Measurements from ENCODE around the gene JARID2.
A peak's percentile ranks its signal among the peaks of the same experiment; 100 is the strongest.

The JARID2 gene

DNA sequence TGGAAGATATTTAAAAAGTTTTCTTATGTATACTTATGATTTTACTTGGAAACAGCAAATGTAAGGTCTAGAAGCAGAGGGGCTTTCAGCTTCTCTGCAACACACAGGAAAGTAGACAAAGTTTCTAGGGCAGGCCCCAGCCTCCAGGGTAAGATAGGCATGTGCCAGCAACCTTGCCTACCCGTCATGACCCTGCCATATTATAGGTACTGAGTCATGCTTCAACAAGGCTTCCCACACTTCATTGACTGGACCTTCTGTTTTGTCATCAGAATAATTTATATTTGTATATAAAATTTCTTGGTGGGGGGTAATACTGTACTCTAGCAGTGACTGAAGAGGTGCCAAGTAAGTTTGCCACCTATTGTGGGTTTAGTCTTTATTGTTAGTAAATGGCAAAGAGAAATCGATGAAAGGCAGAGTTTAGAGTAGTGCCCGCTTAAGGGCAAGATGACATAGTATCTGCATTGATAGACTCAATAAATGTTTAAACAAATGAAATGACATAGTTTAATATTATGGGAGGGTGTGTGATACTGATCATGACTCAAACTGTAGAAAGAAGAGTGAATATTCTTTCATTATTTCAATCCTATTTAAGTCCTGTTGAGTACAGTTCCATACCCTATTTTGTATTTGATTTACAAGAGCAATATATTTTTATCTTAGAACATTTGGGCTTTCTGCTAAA is 95.6 kb downstream of the JARID2 start:
- peak overlapping the region; percentile 15; the same call in 1 of the 2 replicates for H3K27ac ChIP-seq

GRCh38 chr6:15342114-15342513 is 96.2 kb downstream of the JARID2 start:
- no peak overlapping the region for H3K9ac ChIP-seq (ENCODE audit: insufficient read length)
- no peaks in the 10 kb centered on the region for H3K9me3 ChIP-seq (ENCODE audit: low read depth, low read length)
- no peaks in the 10 kb centered on the region for H3K36me3 ChIP-seq (ENCODE audit: insufficient read depth, low read length)
- DNase-seq (ENCODE audit: low read depth, low spot score) = no peak
- no peak overlapping the region for H3K4me3 ChIP-seq
- H3K27ac ChIP-seq = no peak overlapping the region
- TF ChIP-seq POLR2AphosphoS5 (IDR thresholded peaks at IDR 0.05; ENCODE audit: borderline replicate concordance, low read depth, low read length) = no peak

More for the DNA sequence above, 95.6 kb downstream of the JARID2 start:
- H3K9me3 ChIP-seq (ENCODE audit: low read depth, low read length) = no peaks in the 10 kb centered on the region
- TF ChIP-seq FOXP2 (optimal IDR thresholded peaks at IDR 0.05; ENCODE audit: control extremely low read depth, extremely low read length, insufficient read depth) (no peak), EZH2 (IDR thresholded peaks at IDR 0.05) (no peak), POLR2AphosphoS5 (IDR thresholded peaks at IDR 0.05; ENCODE audit: borderline replicate concordance, low read depth, low read length) (no peak)
- no peak overlapping the region for H3K4me3 ChIP-seq
- DNase-seq (ENCODE audit: low read depth, low spot score) = no peak
- H3K9ac ChIP-seq (ENCODE audit: insufficient read length) = no peak overlapping the region
- no peaks in the 10 kb centered on the region for H3K36me3 ChIP-seq (ENCODE audit: insufficient read depth, low read length)

DNA sequence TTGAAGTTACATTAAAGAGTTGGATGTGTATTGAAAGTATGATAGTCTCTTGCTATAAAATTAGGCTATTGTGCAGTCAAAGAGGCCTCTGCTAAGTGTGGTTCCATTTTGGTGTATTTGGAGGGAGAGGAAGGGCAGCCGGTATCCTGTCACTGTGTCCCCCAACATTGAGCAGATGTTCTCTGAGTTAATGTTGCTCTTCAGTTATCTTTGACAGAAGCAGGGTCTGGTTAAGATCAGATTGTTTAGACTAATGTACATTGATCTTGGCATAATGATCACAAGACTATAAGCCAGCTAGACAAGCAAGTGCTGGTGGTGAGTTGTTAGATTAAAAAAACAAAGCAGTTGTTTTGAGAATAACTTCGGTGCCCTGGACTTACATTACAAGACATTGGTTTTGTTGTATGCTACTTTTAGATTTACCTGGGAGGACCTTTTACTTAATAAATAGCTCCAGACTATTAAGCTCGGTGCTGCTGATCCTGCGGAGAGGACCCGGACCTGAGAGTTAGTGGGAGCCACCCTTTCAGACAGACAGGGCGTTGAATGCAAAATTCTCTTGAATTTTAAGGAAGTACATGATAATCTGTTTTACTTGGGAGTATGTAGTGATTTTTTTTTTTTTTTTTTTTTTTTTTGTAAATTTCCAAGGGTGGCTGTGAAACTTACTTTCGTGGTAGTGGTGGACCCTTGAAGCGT is 97.8 kb downstream of the JARID2 start:
- TF ChIP-seq FOXP2 (optimal IDR thresholded peaks at IDR 0.05; ENCODE audit: control extremely low read depth, extremely low read length, insufficient read depth) (no peak), EZH2 (IDR thresholded peaks at IDR 0.05) (no peak)
- H3K4me3 ChIP-seq = no peak overlapping the region
- peak overlapping the region; percentile 14; the same call in 1 of the 2 replicates for H3K27ac ChIP-seq
- H3K9me3 ChIP-seq (ENCODE audit: low read depth, low read length) = no peaks in the 10 kb centered on the region
- H3K36me3 ChIP-seq (ENCODE audit: insufficient read depth, low read length) = no peaks in the 10 kb centered on the region
- no peak for DNase-seq (ENCODE audit: low read depth, low spot score)
- H3K9ac ChIP-seq (ENCODE audit: insufficient read length) = no peak overlapping the region

DNA sequence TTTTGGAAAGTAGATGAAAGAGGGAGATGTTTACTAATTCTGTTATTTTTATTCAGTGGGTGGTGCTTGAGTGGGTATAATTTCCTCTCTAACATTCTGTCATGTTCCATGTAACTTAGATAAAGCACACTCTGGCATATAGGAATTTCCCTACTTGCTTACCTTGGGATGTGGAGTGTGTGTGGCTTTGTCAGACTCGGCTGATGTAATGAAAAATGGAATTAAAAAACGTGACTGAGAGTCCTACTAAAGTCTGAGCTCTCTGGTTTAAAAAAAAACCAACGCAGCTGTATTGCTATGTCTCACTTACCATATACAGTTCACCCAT is 98.3 kb downstream of the JARID2 start:
- Histone ChIP-seq H3K9ac (ENCODE audit: insufficient read length) (no peak overlapping the region), H3K27ac (0 out of 2 replicates have a peak overlapping the region, but pooled peaks have one; percentile 21), H3K9me3 (ENCODE audit: low read depth, low read length) (no peaks in the 10 kb centered on the region), H3K4me3 (no peak overlapping the region), H3K36me3 (ENCODE audit: insufficient read depth, low read length) (peaks cover 1% of the 10 kb centered on the region; the same call in 1 of the 2 replicates)
- TF ChIP-seq EZH2 (IDR thresholded peaks at IDR 0.05) = no peak
- no peak for DNase-seq (ENCODE audit: low read depth, low spot score)

DNA sequence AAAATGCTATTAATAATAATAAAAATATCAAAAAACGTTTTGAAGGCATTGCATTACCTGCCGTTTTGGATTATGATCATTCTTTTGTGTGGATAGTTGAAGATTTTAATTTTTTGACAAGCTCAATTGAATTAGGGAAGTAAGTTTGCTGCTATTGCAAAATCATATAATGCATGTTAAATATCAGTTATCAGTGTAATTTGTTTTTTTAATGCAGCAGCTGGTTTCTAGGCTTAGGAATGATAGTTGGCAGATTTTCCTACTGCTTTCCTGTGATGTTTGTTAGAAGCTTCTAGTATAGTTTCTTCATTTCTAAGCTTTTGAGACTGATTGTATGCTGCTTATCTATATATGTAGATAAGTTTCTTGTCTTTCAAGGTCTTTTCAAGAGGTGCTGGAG is 99.0 kb downstream of the JARID2 start:
- TF ChIP-seq FOXP2 (optimal IDR thresholded peaks at IDR 0.05; ENCODE audit: control extremely low read depth, extremely low read length, insufficient read depth) = no peak
- no peak for TF ChIP-seq POLR2AphosphoS5 (IDR thresholded peaks at IDR 0.05; ENCODE audit: borderline replicate concordance, low read depth, low read length)
- TF ChIP-seq EZH2 (IDR thresholded peaks at IDR 0.05) = no peak
- Histone ChIP-seq H3K9me3 (ENCODE audit: low read depth, low read length) (no peaks in the 10 kb centered on the region), H3K4me3 (no peak overlapping the region), H3K36me3 (ENCODE audit: insufficient read depth, low read length) (peaks cover 8% of the 10 kb centered on the region), H3K9ac (ENCODE audit: insufficient read length) (no peak overlapping the region), H3K27ac (no peak overlapping the region)
- no peak for DNase-seq (ENCODE audit: low read depth, low spot score)

GRCh38 chr6:15346315-15346714 is 100.4 kb downstream of the JARID2 start:
- H3K27ac ChIP-seq = 0 out of 2 replicates have a peak overlapping the region, but pooled peaks have one; percentile 12
- peaks cover 13% of the 10 kb centered on the region for H3K36me3 ChIP-seq (ENCODE audit: insufficient read depth, low read length)
- no peak for DNase-seq (ENCODE audit: low read depth, low spot score)
- no peaks in the 10 kb centered on the region for H3K9me3 ChIP-seq (ENCODE audit: low read depth, low read length)
- H3K4me3 ChIP-seq = no peak overlapping the region
- no peak overlapping the region for H3K9ac ChIP-seq (ENCODE audit: insufficient read length)
- peak; percentile 28; the same call in 1 of the 2 replicates for TF ChIP-seq POLR2AphosphoS5 (IDR thresholded peaks at IDR 0.05; ENCODE audit: borderline replicate concordance, low read depth, low read length)
- no peak for TF ChIP-seq EZH2 (IDR thresholded peaks at IDR 0.05)

GRCh38 chr6:15348528-15348927 is 102.7 kb downstream of the JARID2 start:
- Histone ChIP-seq H3K4me3 (no peak overlapping the region), H3K9me3 (ENCODE audit: low read depth, low read length) (no peaks in the 10 kb centered on the region), H3K9ac (ENCODE audit: insufficient read length) (no peak overlapping the region), H3K36me3 (ENCODE audit: insufficient read depth, low read length) (peaks cover 13% of the 10 kb centered on the region), H3K27ac (no peak overlapping the region)
- DNase-seq (ENCODE audit: low read depth, low spot score) = no peak
- TF ChIP-seq POLR2AphosphoS5 (IDR thresholded peaks at IDR 0.05; ENCODE audit: borderline replicate concordance, low read depth, low read length) (no peak), EZH2 (IDR thresholded peaks at IDR 0.05) (no peak), FOXP2 (optimal IDR thresholded peaks at IDR 0.05; ENCODE audit: control extremely low read depth, extremely low read length, insufficient read depth) (no peak)

DNA sequence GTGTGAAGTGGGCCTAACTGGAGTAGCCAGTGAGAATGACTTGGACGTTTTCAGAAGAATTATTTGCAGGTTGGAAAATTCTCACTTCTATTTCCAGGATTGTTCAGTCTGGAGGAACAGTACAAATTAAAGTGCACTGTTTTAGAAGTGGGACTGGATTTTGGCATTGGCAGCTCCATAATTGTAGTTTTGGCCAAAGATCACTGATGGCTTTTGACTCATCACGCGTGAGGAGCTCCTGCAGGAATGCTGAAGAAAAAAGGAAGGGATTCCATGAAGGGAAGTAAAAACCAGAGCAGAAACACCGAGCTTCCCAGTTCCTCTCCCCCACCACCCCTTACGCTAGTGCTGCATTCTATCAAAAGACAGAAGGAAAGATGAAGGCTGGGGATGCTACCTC is 103.5 kb downstream of the JARID2 start:
- no peak overlapping the region for H3K27ac ChIP-seq
- DNase-seq (ENCODE audit: low read depth, low spot score) = no peak
- H3K9me3 ChIP-seq (ENCODE audit: low read depth, low read length) = no peaks in the 10 kb centered on the region
- no peak overlapping the region for H3K9ac ChIP-seq (ENCODE audit: insufficient read length)
- no peak overlapping the region for H3K4me3 ChIP-seq
- no peak for TF ChIP-seq POLR2AphosphoS5 (IDR thresholded peaks at IDR 0.05; ENCODE audit: borderline replicate concordance, low read depth, low read length)
- no peak for TF ChIP-seq EZH2 (IDR thresholded peaks at IDR 0.05)
- TF ChIP-seq FOXP2 (optimal IDR thresholded peaks at IDR 0.05; ENCODE audit: control extremely low read depth, extremely low read length, insufficient read depth) = no peak
- peaks cover 22% of the 10 kb centered on the region for H3K36me3 ChIP-seq (ENCODE audit: insufficient read depth, low read length)
